Endometrial microvascular endothelial cells (primary cell): ENCODE data around the gene FSCN2. TPM values are rescaled to one million over a fixed set of nuclear protein-coding genes. Genes with fewer than 3 reads are reported as not detected.
"Not testable (repeated sequence)": the region's sequence is repeated elsewhere in the genome, so short reads cannot be mapped to it uniquely, and the experiment has no call there.

Source experiments
- in situ Hi-C: cut with HindIII; loops from 2 replicates; pipeline ENCODE4 v1.10.0; 2017; ENCODE audit warnings: low sequenced_read_pairs, low pct_unique_long_range_greater_than_20kb; ENCODE audit errors: inconsistent ontology term
- total RNA-seq: library from RNA; depleted of rRNA; stranded (reverse); fragments of >200 nt; gene quantifications from one replicate; pipeline ENCODE4 v1.2.3, GENCODE V29; 2015; ENCODE audit errors: inconsistent ontology term

Gene FSCN2
- total RNA-seq, 1 donor from 2014 or later = not detected

- in situ Hi-C loops = no loop called here
Measured at GRCh38 chr17:81582341-81582740, 54.2 kb downstream of the FSCN2 start.

- in situ Hi-C loops = no loop called here
Measured at GRCh38 chr17:81582749-81583148, 54.6 kb downstream of the FSCN2 start.

GRCh38 chr17:81583589-81584342 is 55.6 kb downstream of the FSCN2 start:
- in situ Hi-C loops = no loop called here

- in situ Hi-C loops = not testable (repeated sequence)
Measured at GRCh38 chr17:81584771-81585170, 56.6 kb downstream of the FSCN2 start.

GRCh38 chr17:81586096-81586495 is 57.9 kb downstream of the FSCN2 start:
- in situ Hi-C loops = no loop called here

Other genes starting within 250 kb of the FSCN2 start
- gene SLC38A10, start 233.1 kb upstream of the FSCN2 start, total RNA-seq = 103 TPM
- gene BAHCC1, start 132.9 kb upstream of the FSCN2 start, total RNA-seq = 10.0 TPM
- 13,813 TPM for gene ACTG1, start 15.6 kb upstream of the FSCN2 start, total RNA-seq
- 41.1 TPM for gene FAAP100, start 24.0 kb downstream of the FSCN2 start, total RNA-seq
- gene NPLOC4, start 108.7 kb downstream of the FSCN2 start, total RNA-seq = 86.4 TPM
- not detected for gene TSPAN10, start 108.8 kb downstream of the FSCN2 start, total RNA-seq
- 0.37 TPM for gene PDE6G, start 128.2 kb downstream of the FSCN2 start, total RNA-seq
- gene OXLD1, start 138.2 kb downstream of the FSCN2 start, total RNA-seq = 38.9 TPM
- gene CCDC137, start 138.4 kb downstream of the FSCN2 start, total RNA-seq = 20.9 TPM
- 30.3 TPM for gene ARL16, start 155.4 kb downstream of the FSCN2 start, total RNA-seq
- gene HGS, start 155.6 kb downstream of the FSCN2 start, total RNA-seq = 125 TPM
- gene MRPL12, start 175.0 kb downstream of the FSCN2 start, total RNA-seq = 120 TPM
- 42.1 TPM for gene SLC25A10, start 183.9 kb downstream of the FSCN2 start, total RNA-seq